H1 (cell line): ENCODE results near the gene ATXN2. TPM values are rescaled to one million over a fixed set of nuclear protein-coding genes. Genes with fewer than 3 reads are reported as not detected.

ENCODE experiments used
- ATF2 ChIP-seq: IDR thresholded peaks from 2 replicates; pipeline ENCODE4 v1.6.1; 2012; ENCODE audit warnings: low read length, inconsistent platforms
- BRCA1 ChIP-seq: IDR thresholded peaks from 2 replicates; pipeline ENCODE4 v1.6.1; 2012; ENCODE audit warnings: low read depth, low read length, improper control_type of control experiment
- CHD7 ChIP-seq: fragments of 300-600 bp; sonication (generic); IDR thresholded peaks from 2 replicates; pipeline ENCODE4 v1.7.1; 2012; ENCODE audit warnings: low read length, moderate library complexity, mild to moderate bottlenecking, inconsistent platforms; ENCODE audit not compliant: insufficient replicate concordance
- polyA plus RNA-seq, 7 experiments: library from polyadenylated mRNA; depleted of rRNA in 3 of 7; stranded (reverse) in 5 of 7; unstranded in 2 of 7; fragments of >200 nt in 5 of 7; fragments of 200-250 nt in 2 of 7; gene quantifications; 1 replicate in 5 of 7; 2 replicates in 1 of 7; 4 replicates in 1 of 7; pipeline versions ENCODE4 v1.2.1 to v1.2.3, GENCODE V29; 2011 to 2013; ENCODE audit warnings: missing spikeins in 2 of 7, mixed read lengths in 2 of 7
- total RNA-seq: library from RNA; stranded (reverse); fragmentation: NEBNext Ultra II Directional; extraction: Animal tissue kit (Norgen Biotek cat#: 25700); gene quantifications from 2 replicates; pipeline ENCODE4 v1.2.1, GENCODE V29; 2021

ATXN2 gene
- total and polyA plus RNA-seq, 2 of the 8 experiments (the other 6 are each of a cell fraction or from before 2014, with no cell fraction given) = 46.6 to 80.7 TPM

- TF ChIP-seq CHD7 (no peak), BRCA1 (no peak), ATF2 (no peak)
Observed at GRCh38 chr12:111467857-111468241, 131.3 kb downstream of the ATXN2 start (continued).
